A549 (cell line): Measurements from ENCODE around the gene PIK3CA. TPM values are rescaled to one million over a fixed set of nuclear protein-coding genes. Genes with fewer than 3 reads are reported as not detected.

Experiments
- ATAC-seq, 2 experiments: fragments of 200-7000 bp in 1 of 2; fragments of >200 bp in 1 of 2; cut with Nextera tagmentation in 1 of 2; cut with Tn5 transposase in 1 of 2; 3 replicates each; pipeline versions ENCODE4 v1.8.0 to v1.9.1; 2018 to 2020; ENCODE audit warnings: mild to moderate bottlenecking in 1 of 2, moderate library complexity in 1 of 2
- CTCF ChIA-PET: fragments of 300-600 bp; sonication (Branson Sonifier 250); formaldehyde crosslinking; extraction: SDS; loops from one replicate; lab custom pipeline; 2021; ENCODE audit warnings: antibody characterized with exemption, inconsistent platforms; lab: Yijun Ruan, JAX
- POLR2A ChIA-PET: fragments of 350-600 bp; formaldehyde crosslinking; extraction: SDS; loops from one replicate; lab custom pipeline; 2021; ENCODE audit warnings: antibody characterized with exemption, inconsistent platforms; lab: Yijun Ruan, JAX
- DNase-seq, 2 experiments: peaks; one replicate each; pipeline versions ENCODE4 v3.0.0 to v3.0.0-alpha.2; 2011 to 2016; ENCODE audit warnings: low read depth in 1 of 2, low spot score in 1 of 2
- FAIRE-seq: peaks from 2 replicates; lab custom pipeline; 2011; peaks lifted over from hg19 to GRCh38; lab: Jason Lieb, UNC
- H3K27ac ChIP-seq, 2 experiments: fragments of >200 bp; sonication (Bioruptor Twin); formaldehyde crosslinking; 3 replicates each; pipeline ENCODE4 v1.5.1; 2016 to 2017
- H3K4me1 ChIP-seq: fragments of >200 bp; sonication (Bioruptor Twin); formaldehyde crosslinking; 3 replicates; pipeline ENCODE4 v1.6.1; 2016
- H3K4me2 ChIP-seq: fragments of >200 bp; sonication (Bioruptor Twin); formaldehyde crosslinking; 3 replicates; pipeline ENCODE4 v1.6.1; 2016
- H3K4me3 ChIP-seq: fragments of >200 bp; sonication (Bioruptor Twin); formaldehyde crosslinking; 3 replicates; pipeline ENCODE4 v1.5.1; 2016
- H3K9me3 ChIP-seq: fragments of >200 bp; sonication (Bioruptor Twin); formaldehyde crosslinking; 3 replicates; pipeline ENCODE4 v1.6.1; 2016
- BCL3 ChIP-seq: fragments of >200 bp; sonication (Bioruptor Twin); formaldehyde crosslinking; IDR thresholded peaks from 3 replicates; pipeline ENCODE4 v1.6.1; 2016
- BHLHE40 ChIP-seq: IDR thresholded peaks from 2 replicates; pipeline ENCODE4 v1.6.1; 2012; ENCODE audit warnings: low read depth, low read length, inconsistent platforms
- CEBPB ChIP-seq, 2 experiments: fragments of >200 bp in 1 of 2; sonication (Bioruptor Twin) in 1 of 2; formaldehyde crosslinking in 1 of 2; IDR thresholded peaks; 2 replicates each; pipeline ENCODE4 v1.6.1; 2012 to 2016
- CHD2 ChIP-seq: fragments of 150-350 bp; IDR thresholded peaks from 2 replicates; pipeline ENCODE4 v1.6.1; 2014; ENCODE audit warnings: low read length; ENCODE audit not compliant: partially characterized antibody
- CTCF ChIP-seq: fragments of >200 bp; sonication (Bioruptor Twin); formaldehyde crosslinking; IDR thresholded peaks from 3 replicates; pipeline ENCODE4 v1.5.1; 2016
- E2F6 ChIP-seq: IDR thresholded peaks from 2 replicates; pipeline ENCODE4 v1.6.1; 2012; ENCODE audit warnings: low read depth, borderline replicate concordance
- ELK1 ChIP-seq: fragments of 150-350 bp; IDR thresholded peaks from 2 replicates; pipeline ENCODE4 v1.6.1; 2014; ENCODE audit warnings: low read depth, mild to moderate bottlenecking, low read length
- ESRRA ChIP-seq: fragments of 150-350 bp; IDR thresholded peaks from 2 replicates; pipeline ENCODE4 v1.6.1; 2014; ENCODE audit warnings: mild to moderate bottlenecking, low read length, borderline replicate concordance
- FOSB ChIP-seq: fragments of 250-450 bp; sonication (Bioruptor Pico); IDR thresholded peaks from 2 replicates; pipeline ENCODE4 v1.5.0; 2020; ENCODE audit warnings: mild to moderate bottlenecking, moderate library complexity
- GATA3 ChIP-seq: IDR thresholded peaks from 2 replicates; pipeline ENCODE4 v1.6.1; 2012; ENCODE audit warnings: borderline replicate concordance
- HOXB5 ChIP-seq: fragments of 250-450 bp; sonication (Bioruptor Pico); IDR thresholded peaks from 2 replicates; pipeline ENCODE4 v1.5.0; 2020; ENCODE audit warnings: mild to moderate bottlenecking, moderate library complexity
- JUNB ChIP-seq: fragments of >200 bp; sonication (Bioruptor Twin); formaldehyde crosslinking; IDR thresholded peaks from 2 replicates; pipeline ENCODE4 v1.6.1; 2016
- MAFK ChIP-seq: fragments of 450-650 bp; IDR thresholded peaks from 2 replicates; pipeline ENCODE4 v1.6.1; 2014; ENCODE audit not compliant: partially characterized antibody
- NR3C1 ChIP-seq: fragments of >200 bp; sonication (Bioruptor Twin); formaldehyde crosslinking; IDR thresholded peaks from 3 replicates; pipeline ENCODE4 v1.6.1; 2017
- RAD21 ChIP-seq, 2 experiments: fragments of >200 bp in 1 of 2; sonication (Bioruptor Twin) in 1 of 2; formaldehyde crosslinking in 1 of 2; IDR thresholded peaks in 1 of 2; conservative IDR thresholded peaks in 1 of 2; 2 replicates in 1 of 2; 3 replicates in 1 of 2; pipeline ENCODE4 v1.6.1; 2012 to 2018; ENCODE audit warnings: inconsistent platforms in 1 of 2
- RCOR1 ChIP-seq: fragments of 150-350 bp; IDR thresholded peaks from 2 replicates; pipeline ENCODE4 v1.6.1; 2014; ENCODE audit warnings: antibody characterized with exemption, low read length, low read depth
- RFX5 ChIP-seq: fragments of 450-650 bp; IDR thresholded peaks from 2 replicates; pipeline ENCODE4 v1.7.1; 2014; ENCODE audit warnings: antibody characterized with exemption, mild to moderate bottlenecking, moderate library complexity
- SMC3 ChIP-seq: fragments of >200 bp; sonication (Bioruptor Twin); formaldehyde crosslinking; IDR thresholded peaks from 3 replicates; pipeline ENCODE4 v1.6.1; 2018; ENCODE audit warnings: inconsistent platforms
- WGBS: methylation state at CpG from one replicate; pipeline ENCODE4 v1.1.6; 2017; ENCODE audit errors: missing lambda C conversion rate; 5-methylcytosine and 5-hydroxymethylcytosine counted together
- polyA plus RNA-seq, 4 experiments: library from polyadenylated mRNA; depleted of rRNA in 3 of 4; stranded (reverse); fragments of >200 nt; fragmentation: RNase III in 1 of 4; extraction: RNeasy Plus Mini Kit Qiagen cat#74134 plus additional on column Dnase treatment in 1 of 4; gene quantifications; 2 replicates in 3 of 4; 3 replicates in 1 of 4; pipeline ENCODE4 v1.2.3, GENCODE V29; 2011 to 2017

The PIK3CA gene
- polyA plus RNA-seq, 2 of the 4 experiments (the other 2 are of a cell fraction) = 6.2 to 10.3 TPM

- FAIRE-seq (no peak), ATAC-seq (no peak), DNase-seq (no peak)
- TF ChIP-seq ESRRA = no peak
- TF ChIP-seq HOXB5 (CRISPR knock-in tag) = no peak
- TF ChIP-seq FOSB (CRISPR knock-in tag) = no peak
- TF ChIP-seq CHD2 = no peak
- no peak for TF ChIP-seq ELK1
- no peak for TF ChIP-seq RCOR1
- TF ChIP-seq NR3C1 = no peak
- TF ChIP-seq JUNB = no peak
- TF ChIP-seq BHLHE40 = no peak
- TF ChIP-seq MAFK = no peak
- no peak for TF ChIP-seq CEBPB (IDR thresholded peaks at IDR 0.05)
- Histone ChIP-seq H3K4me3 (no peak overlapping the region), H3K4me2 (no peak overlapping the region), H3K9me3 (no peaks in the 10 kb centered on the region), H3K4me1 (0 out of 3 replicates have a peak, but pooled peaks cover 2% of the 10 kb centered on the region), H3K27ac (no peak overlapping the region)
- ChIA-PET CTCF (interaction anchor here (1.0 kb wide), 1 partner anchor 64 kb away, joined by 3 read pairs; no protein-coding TSS in a partner anchor), POLR2A (no interaction called here)
- 56% methylated on average over 4 of the region's 4 CpGs for WGBS
These were observed 6.3 kb upstream of the PIK3CA start for GRCh38 chr3:179141890-179142289.

- peak overlapping the region; percentile 97 for H3K4me3 ChIP-seq
- ChIA-PET CTCF (interaction anchor here (0.6 to 2.5 kb wide), 9 partner anchors 10 to 174 kb away, joined by 3 to 13 read pairs (median 3); partner anchors contain the start of gene ZMAT3), POLR2A (no interaction called here)
- H3K4me1 ChIP-seq = 0 out of 3 replicates have a peak, but pooled peaks cover 11% of the 10 kb centered on the region
- WGBS = under 1% methylated on average over 16 of the region's 16 CpGs
- FAIRE-seq = no peak
- H3K27ac ChIP-seq = peak overlapping the region; percentile 17 to 97; a peak in 4 of 6 replicates
- ATAC-seq = peak; percentile 55 to 78
- peak; percentile 45 to 65 for DNase-seq
- H3K9me3 ChIP-seq = no peaks in the 10 kb centered on the region
- H3K4me2 ChIP-seq = peak overlapping the region; percentile 97
- TF ChIP-seq SMC3 (peak; percentile 66), RAD21 (conservative IDR thresholded peaks at IDR 0.05 in 1 of 2, IDR thresholded peaks at IDR 0.05 in 1 of 2) (peak; percentile 54 to 55), E2F6 (no peak), CTCF (peak; percentile 55), BCL3 (no peak), RFX5 (no peak), GATA3 (peak; percentile 86)
These were observed 1.1 kb upstream of the PIK3CA start for GRCh38 chr3:179146911-179147513.
